GM12878 (cell line): ENCODE results near the gene GAMT.

Source experiments
- CBX5 ChIP-seq: sonication (generic); IDR thresholded peaks from 2 replicates; pipeline ENCODE4 v1.6.1; 2016; ENCODE audit warnings: low read depth, moderate library complexity, mild to moderate bottlenecking, inconsistent platforms
- CHD1 ChIP-seq: IDR thresholded peaks from 2 replicates; pipeline ENCODE4 v1.6.1; 2012; ENCODE audit warnings: low read depth, low read length, improper control_type of control experiment
- MLLT1 ChIP-seq: fragments of 450-650 bp; IDR thresholded peaks from 2 replicates; pipeline ENCODE4 v1.6.1; 2016; ENCODE audit warnings: mild to moderate bottlenecking
- NFXL1 ChIP-seq: fragments of 450-650 bp; IDR thresholded peaks from 2 replicates; pipeline ENCODE4 v1.6.1; 2017; ENCODE audit warnings: antibody characterized with exemption, mild to moderate bottlenecking, borderline replicate concordance
- POLR2AphosphoS5 ChIP-seq: IDR thresholded peaks from 2 replicates; pipeline ENCODE4 v1.6.1; 2011; ENCODE audit warnings: mild to moderate bottlenecking, low read length, inconsistent platforms
- SIX5 ChIP-seq: IDR thresholded peaks from 2 replicates; pipeline ENCODE4 v1.6.1; 2011; ENCODE audit warnings: mild to moderate bottlenecking, low read depth, low read length, moderate library complexity; ENCODE audit not compliant: severe bottlenecking
- TF ChIP-seq, protein P1 (sequence below), 3 experiments: IDR thresholded peaks in 2 of 3; conservative IDR thresholded peaks in 1 of 3; 2 replicates each; pipeline ENCODE4 v1.5.1; 2011; ENCODE audit warnings: low read depth in 3 of 3, low read length in 3 of 3, mild to moderate bottlenecking in 3 of 3, control low read depth in 2 of 3, moderate library complexity in 2 of 3, inconsistent platforms in 1 of 3, mixed read lengths in 1 of 3; ENCODE audit not compliant: control insufficient read depth in 2 of 3, insufficient read depth in 1 of 3; ENCODE audit errors: extremely low read depth in 1 of 3

- TF ChIP-seq CHD1 (no peak), SIX5 (no peak), MLLT1 (no peak), POLR2AphosphoS5 (no peak), CBX5 (no peak), NFXL1 (no peak)
- TF ChIP-seq, protein P1, sequence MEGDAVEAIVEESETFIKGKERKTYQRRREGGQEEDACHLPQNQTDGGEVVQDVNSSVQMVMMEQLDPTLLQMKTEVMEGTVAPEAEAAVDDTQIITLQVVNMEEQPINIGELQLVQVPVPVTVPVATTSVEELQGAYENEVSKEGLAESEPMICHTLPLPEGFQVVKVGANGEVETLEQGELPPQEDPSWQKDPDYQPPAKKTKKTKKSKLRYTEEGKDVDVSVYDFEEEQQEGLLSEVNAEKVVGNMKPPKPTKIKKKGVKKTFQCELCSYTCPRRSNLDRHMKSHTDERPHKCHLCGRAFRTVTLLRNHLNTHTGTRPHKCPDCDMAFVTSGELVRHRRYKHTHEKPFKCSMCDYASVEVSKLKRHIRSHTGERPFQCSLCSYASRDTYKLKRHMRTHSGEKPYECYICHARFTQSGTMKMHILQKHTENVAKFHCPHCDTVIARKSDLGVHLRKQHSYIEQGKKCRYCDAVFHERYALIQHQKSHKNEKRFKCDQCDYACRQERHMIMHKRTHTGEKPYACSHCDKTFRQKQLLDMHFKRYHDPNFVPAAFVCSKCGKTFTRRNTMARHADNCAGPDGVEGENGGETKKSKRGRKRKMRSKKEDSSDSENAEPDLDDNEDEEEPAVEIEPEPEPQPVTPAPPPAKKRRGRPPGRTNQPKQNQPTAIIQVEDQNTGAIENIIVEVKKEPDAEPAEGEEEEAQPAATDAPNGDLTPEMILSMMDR (IDR thresholded peaks at IDR 0.05 in 2 of 3, conservative IDR thresholded peaks at IDR 0.05 in 1 of 3; ENCODE audit: control insufficient read depth in 2 of 3, extremely low read depth in 1 of 3, insufficient read depth in 1 of 3, low read depth in 3 of 3, low read length in 3 of 3) = no peak
Measured at GRCh38 chr19:1437609-1438008, 36.3 kb upstream of the GAMT start.
